NCI-H345 treated with DMSO at 0.1 percent for 48 hours (cell line): ENCODE results near the gene BANK1.
"Not testable (repeated sequence)": the region's sequence is repeated elsewhere in the genome, so short reads cannot be mapped to it uniquely, and the experiment has no call there.

Experiments
- DNase-seq: peaks from one replicate; lab custom pipeline; 2025; ENCODE audit not compliant: unreplicated experiment; lab: John Stamatoyannopoulos, UW

BANK1 gene

DNA sequence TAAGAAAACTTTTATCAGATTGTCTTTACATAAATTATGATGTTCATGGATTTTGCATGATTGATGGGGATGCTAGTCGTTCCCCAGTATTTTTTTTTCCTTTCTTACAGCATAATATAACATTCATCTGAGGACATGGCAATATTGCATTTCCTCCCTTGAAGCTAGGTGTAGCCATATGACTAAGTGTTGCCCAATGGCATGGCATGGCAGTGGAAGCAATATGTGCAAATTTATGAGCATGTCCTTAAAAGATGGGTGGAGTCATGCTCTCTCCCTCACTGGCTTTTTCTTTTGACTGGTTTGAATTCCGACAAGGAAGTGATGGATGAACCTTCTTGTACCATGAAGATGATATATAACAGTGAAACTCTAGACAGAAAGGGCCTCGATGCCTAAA is 96.3 kb downstream of the BANK1 start:
- no peak for DNase-seq

DNA sequence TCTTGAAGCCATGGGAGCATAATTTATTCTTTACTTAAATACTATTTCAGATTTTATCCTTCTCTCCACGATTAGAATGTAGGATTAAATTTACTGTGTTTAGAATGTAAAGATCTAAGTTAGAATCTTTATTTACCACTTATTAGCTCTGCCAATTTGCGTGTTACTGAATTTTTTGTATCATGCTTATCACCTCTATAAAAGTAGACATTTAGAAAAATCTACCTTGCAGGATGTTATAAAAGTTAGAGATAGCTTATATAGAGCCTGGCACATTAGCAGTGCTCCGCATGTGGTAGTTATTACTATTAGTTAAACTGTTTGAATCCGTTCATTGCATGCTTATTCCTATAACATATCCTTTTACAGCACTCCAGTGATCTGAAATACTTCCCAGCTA is 97.9 kb downstream of the BANK1 start:
- no peak for DNase-seq

DNA sequence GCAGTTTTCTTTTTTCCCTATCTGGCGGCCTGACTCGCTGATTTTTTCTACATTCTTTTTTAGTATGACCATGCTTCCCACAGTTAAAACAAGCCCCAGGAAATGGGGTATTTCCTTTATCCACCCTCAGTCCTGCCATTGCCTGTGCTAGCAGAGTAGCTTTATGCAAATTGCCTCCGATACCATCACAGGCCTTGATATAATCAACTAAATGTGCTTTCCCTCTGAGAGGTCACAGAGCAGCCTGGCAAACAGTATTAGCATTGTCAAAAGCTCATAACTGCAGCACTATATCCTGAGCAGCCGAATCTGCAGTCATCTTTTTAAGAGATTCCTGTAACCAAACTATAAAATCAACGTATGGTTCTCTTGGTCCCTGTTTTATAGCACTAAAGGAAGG is 115.0 kb downstream of the BANK1 start:
- DNase-seq, result not testable (repeated sequence)

DNA sequence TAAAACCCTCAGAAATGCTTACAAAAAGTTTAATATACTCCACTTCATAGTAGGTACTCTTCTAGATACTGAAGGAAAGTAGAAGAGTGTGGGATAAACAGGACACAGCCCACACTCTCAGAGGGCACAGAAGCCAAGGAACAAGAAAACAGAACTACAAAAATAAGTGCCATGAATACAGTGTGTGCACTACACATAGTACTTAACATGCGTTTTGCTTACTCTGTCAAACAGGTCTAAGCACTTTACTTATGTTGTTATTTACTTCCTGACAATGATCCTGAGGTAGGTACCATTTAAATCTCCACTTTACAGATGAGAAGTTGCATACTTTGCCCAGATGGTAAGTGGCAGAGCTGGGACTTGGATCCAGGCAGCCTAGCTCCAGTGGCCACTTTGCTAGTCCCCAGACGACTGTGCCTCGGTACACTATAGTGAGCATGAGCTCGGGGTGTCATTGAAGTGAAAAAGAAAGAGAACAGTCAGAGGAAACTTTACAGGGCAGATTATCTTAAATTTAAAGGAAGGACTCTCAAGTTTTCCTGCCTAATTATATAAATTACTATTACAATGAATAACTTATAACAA is 120.3 kb downstream of the BANK1 start:
- DNase-seq, result no peak

DNA sequence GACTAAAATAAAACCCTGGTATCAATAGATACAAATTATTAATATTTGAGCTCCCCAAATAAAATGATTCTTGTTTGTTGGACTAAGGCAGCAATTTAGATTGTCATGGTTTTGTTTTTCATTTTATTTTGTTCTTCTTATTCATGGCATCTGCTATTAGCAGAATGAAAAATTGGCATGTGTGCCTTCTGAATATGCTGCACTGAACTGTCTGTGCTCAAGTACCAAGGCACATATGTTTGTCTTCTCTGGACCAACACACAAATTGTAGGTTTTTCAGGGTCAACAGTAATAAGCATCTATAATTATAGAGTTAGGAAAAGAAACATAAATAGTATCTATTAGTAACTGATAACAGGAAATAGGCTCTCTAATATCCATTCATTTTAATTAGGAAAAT is 121.1 kb downstream of the BANK1 start:
- DNase-seq, result no peak

DNA sequence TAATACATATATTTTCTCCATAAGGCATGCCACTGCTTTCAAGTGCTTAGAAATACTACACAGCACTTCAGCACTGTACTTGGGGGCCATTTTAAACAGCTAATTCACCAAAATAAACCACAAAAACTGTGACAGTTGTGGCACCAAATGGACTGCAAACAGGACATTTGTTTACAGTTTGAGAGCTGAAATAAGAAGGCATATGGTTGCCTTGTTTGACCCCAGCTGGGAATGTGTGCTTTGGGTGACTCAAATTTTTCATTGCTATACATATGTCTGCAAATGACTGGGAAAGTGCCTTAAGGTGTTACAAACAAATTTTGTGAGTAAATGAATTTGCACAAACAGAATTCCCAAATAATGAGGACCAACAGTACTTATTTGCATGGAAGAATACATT is 124.2 kb downstream of the BANK1 start:
- DNase-seq, result no peak

DNA sequence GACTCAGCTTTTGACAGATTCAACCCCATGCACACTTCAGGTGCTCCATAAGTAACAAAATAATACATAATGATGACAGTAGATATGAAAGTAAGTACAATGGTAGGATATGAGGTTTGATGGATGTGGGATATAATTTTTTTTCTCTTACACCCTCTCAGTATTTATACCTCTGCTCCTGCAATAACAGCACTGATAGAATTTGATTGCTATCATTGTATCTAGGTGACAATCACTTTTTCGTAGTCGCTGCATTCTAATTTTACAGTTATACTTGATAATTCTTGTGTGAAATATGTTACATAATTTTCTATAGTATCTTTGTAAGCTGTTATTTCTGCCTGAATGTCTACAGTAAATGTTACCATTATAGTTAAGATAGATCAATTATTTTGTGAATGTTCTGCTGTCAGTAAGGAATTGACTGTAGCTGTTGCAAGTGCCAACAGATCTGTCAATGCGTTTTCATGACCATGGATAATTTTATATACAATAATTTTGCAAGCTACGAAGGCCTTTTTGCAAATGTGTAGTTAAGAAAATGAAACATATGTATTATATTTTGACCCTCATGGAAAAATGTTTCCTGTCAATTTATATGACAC is 128.9 kb downstream of the BANK1 start:
- DNase-seq, result no peak

DNA sequence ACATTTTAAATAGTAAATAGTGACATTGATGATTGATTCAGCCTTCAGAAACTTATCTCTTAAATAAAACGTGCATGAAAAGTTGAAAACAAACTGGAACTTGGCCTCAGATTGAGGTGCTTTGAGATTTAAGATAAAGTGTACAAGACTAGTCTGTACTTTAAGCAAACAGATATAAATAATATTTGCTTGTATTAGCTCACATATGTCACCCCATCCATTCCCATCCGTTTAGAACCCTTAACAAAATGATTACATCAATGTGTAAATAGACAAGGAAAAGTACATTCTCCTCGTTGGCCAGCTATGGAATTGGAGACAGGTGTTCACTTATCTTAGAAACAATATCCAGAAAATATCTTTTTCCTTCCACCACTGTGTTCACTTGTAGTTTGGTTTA is 130.8 kb downstream of the BANK1 start:
- no peak for DNase-seq

DNA sequence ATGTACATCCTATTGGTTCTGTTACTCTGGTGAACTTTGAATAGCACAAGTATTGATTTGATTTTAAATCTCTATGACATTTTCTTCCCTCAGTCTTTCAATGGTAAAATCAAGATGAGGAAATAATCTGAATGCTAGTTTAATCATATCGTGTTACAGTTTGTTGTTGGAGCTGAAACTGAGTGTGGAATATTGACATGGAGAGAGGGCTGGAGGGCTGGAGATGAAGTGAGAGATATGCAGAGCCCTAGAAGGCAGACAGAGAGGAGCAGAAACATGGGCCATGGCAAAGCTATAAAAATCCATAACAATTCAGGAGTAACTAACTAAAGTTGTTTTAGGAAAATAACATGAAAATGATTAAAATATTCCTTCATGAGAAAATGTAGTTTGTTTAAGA is 141.1 kb downstream of the BANK1 start:
- DNase-seq, result no peak

DNA sequence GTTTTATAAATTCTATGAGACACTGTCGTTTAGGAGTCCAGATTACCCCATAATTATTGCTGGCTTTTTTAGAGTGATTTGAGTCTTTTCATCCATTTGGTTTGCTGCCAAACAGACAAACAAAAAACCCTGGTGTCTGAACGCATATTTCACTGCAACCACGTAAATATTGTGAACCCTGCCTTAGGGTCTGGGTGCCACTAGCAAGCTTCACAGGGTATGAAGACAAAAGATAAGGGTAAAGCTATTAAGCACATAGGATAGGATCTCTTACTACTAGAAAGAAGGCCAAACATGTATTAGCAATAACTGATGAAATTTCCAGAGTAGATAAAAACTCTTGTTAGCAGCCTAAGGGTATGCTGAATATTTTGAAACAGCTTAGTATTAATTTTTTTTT is 143.3 kb downstream of the BANK1 start:
- no peak for DNase-seq

DNA sequence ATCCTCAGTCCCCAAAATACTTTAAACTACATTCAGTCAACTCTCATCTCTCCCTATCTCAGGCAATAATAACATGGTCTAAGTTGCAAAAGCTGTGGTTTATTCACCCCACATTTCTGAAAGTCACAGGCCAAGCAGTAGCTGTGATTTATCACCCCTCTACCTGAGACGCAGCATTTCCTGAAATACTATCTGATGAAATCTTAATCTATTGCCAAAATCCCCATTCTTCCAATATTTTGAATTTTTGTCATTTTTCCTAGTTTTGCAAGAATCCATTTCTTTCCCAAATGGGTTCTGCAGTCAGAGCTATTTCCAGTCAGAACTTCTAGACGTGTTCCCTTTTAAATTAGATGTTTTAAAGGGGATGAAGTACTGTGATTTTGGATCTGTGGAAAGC is 148.3 kb downstream of the BANK1 start:
- no peak for DNase-seq

DNA sequence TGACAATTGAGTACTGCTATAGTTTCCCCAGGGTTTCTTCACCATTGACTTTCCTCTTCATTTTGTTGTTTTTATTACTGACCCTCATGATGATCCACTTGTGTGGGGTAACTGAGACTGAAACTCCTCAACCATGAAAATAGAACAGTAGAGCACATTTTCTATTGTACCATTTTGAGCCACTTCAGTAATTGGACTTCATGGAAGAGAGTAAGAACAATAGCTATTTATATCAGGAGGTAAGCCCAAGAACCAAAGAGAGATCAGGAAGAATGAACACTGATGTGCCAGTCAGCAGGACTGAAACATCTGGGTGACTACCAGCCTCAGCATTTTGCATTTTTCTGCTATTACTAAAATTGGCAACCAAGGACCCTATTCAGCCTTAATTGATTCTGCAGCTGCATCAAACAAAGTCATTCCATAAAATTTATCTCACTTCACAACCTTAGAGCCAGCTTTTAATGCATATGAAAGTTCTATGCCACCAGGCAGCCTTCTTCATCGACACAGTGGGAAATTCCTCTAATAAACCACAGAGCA is 151.4 kb downstream of the BANK1 start:
- no peak for DNase-seq

DNA sequence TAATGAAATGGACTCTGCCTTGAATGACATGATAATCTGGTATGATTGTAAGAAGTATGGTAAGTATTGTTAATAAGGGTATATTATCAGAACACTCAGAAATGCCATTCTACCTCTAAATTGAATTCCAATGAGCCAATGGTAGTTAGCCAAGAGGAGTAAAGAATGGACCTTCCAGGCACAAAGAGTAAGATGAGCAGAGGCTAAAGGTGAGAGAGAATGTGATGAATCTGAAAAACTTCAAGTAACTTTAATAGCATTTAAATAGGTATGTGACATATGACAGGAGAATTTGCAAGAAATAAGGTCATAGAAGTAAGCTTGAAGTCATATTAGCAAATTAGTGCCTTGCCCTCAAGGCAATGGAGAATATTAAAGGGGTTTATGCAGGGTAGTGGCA is 152.4 kb downstream of the BANK1 start:
- DNase-seq, result no peak

DNA sequence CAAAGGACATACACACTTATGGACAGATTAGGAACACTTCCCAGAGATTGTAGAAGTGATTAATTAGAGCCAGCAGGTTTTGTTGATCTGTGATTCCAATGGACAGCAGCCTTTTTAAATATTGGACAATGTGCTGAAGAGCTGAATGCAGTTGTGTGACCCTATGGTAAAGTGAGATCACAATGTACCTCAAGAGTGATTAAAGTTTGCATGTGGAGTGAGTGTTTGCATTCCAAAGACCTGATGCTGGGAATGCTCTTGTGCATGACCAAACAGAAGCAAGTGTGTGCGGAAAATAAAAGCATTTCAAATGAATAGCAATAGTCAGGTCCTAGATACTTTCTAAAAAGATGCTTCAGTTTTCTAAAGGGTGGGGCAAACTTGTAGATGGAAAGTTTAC is 154.1 kb downstream of the BANK1 start:
- DNase-seq, result no peak

DNA sequence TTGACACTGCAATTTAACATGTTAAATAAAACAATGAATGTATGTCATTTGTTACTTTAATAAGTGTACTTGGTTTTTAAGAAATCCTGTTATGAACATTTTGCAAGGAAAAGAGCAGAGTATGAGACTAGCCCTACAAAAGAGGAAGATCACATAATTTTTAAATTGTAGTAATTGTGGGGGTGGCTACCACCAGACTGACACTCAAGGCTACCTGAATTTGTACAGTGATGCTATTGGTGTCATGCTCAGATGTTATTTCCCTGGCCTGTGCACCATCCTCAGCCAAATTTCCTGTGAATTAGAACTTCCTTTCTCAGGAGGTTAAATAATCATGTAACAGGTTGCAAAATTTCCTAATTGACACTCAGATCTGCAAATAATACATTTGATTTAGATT is 157.5 kb downstream of the BANK1 start:
- no peak for DNase-seq

DNA sequence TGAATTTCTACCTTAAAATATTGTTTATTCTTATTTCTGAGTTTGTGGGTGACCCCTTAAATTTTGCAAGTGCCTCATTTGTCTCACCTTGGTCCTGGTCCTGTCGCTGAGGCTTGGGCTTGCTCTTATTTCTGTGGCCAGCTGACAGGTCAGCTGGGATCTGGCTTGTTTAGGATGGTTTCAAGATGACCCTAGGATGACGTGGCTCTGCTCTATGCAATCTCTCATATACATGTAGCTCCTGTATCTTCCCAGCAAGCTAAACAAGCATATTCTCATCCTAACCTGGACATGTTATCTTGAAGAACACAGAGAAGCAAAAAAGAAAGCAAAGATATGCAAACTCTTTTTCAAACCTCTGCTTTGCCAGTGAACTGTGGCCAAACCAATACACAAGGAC is 158.4 kb downstream of the BANK1 start:
- DNase-seq, result no peak

DNA sequence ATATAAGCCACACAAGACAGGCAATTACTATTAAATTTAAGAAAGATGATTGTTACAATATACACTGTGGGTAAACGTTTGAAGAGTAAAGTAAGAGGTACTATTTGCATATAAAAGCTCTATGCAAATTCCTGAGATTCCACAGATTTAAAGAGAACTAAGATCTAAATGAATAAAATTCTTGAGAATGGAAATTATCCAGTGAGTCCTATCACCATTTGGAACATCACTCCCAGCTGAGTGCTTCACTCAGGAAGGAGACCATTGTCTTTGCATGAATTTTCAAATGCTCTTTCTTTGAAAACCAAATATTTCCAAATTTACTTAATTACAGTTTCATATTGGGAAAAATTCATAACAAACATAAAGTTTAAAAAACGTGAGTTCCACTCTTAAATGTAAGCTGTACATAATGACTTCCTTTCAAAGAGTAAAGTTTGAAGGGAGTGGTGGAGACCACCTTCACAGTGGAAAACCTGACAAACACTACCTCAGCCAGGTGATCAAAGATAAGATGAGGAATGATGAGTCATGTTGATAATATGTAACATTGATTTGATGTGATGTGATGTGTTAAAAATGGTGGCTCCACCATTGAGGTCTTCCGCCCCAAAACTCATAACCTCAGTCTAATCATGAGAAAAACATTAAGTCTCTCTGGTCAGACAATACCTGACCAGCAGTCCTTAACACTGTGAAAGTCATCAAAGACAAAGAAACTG is 159.9 kb downstream of the BANK1 start:
- no peak for DNase-seq

DNA sequence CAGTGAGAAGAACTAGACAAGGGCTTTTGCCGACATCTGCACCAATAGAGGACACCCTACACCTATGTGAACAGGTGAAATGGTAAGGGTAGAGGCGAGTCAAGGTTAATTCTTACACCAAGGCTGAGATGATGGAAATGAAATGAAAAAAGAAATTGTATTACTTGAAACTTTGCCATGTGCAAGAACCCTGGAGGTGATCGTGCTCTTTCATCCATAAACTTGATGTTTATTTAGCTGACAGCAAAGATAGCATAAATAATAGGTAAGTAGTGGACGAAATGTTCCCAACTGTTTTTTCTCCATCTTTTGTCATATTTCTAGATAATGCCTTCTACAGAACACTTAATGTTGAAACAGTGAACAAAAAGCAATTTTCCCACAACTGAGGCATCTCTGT is 162.5 kb downstream of the BANK1 start:
- DNase-seq, result no peak

DNA sequence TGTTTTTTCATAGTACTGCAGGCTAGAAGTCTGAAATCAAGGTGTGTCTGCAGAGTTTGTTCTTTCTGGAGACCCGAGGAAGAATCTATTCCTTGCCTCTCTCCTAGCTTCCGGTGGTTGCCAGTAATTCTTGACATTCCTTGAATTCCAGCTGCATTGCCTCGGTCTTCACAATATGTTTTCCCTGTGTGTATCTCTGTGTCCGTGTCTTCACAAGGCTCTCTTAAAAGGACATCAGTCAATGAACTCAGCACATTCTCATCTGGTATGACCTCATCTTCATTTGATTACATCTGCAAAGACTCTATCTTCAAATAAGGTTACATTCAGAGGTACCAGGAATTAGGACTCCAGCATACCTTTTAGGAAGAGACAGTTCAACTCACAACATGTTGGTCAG is 163.4 kb downstream of the BANK1 start:
- no peak for DNase-seq

DNA sequence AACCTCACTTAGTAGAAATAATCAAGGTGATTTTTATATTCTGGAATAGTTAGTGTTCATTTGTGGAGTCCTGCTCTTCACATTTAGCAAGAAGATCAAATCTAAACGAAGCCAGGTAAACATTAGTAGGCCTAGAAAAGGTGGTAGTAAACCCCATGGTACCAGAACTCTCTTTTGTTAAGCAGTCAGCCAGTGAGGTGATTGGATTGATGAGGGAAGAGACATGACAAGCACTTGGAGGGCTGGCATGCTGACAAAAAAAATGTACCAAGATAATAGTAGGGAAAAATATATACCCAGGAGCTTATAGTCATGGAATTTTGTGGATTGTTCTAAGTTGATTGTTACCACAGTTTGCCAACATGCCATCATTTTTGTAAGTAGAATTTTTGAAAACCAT is 163.8 kb downstream of the BANK1 start:
- DNase-seq, result no peak

DNA sequence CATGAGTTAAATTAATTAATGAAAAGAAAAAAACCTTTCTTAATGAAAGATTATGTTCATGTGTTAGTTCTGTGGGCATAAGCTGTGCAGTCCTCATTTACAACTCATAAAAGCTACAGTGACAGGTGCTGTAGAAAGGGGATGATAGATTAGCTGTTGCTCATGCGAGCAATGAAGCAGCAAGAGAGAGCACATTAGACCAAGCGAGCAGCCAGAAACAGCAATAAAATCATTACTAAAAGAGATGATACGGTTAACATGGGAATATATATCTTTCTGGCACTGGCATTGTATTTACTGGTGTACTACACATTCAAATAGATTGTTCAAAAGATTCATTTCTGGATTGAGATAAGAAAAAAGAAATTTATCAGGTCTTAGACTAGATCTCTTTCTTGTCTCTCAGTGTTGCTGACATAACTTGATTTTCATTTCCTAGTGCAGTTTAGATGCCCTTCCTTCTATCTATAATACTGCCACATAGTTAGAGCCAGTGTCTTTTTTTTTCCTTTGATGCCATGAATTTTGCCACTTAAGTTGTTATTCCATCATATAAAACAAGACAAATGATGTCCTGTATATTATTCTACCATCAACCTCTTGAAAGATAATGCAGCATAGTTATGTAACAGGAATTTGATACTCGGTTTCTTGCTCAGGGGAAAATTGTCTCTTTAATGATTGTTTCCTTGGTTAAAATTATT is 164.6 kb downstream of the BANK1 start:
- no peak for DNase-seq
